ENCODE results near the gene ATXN2. TPM values are rescaled to one million over a fixed set of nuclear protein-coding genes. Genes with fewer than 3 reads are reported as not detected.
A peak's percentile ranks its signal among the peaks of the same experiment; 100 is the strongest.
"Not testable (repeated sequence)": the region's sequence is repeated elsewhere in the genome, so short reads cannot be mapped to it uniquely, and the experiment has no call there.

Gene ATXN2
- total RNA-seq, 1 experiment from 2014 or later: 108 TPM

GRCh38 chr12:111404362-111405148 is 194.6 kb downstream of the ATXN2 start:
- Histone ChIP-seq H3K36me3 (ENCODE audit: low read depth) (no peaks in the 10 kb centered on the region), H4K20me1 (ENCODE audit: insufficient read depth) (no peaks in the 10 kb centered on the region), H2AFZ (no peak overlapping the region), H3K79me2 (ENCODE audit: low read depth) (peaks cover 33% of the 10 kb centered on the region), H3K4me1 (replicated peaks; ENCODE audit: insufficient read depth) (peaks cover 41% of the 10 kb centered on the region), H3K27ac (0 out of 2 replicates have a peak overlapping the region, but pooled peaks have one; percentile 30), H3K9me3 (ENCODE audit: insufficient read depth, low read depth) (no peaks in the 10 kb centered on the region), H3K4me3 (no peak overlapping the region), H3F3A (ENCODE audit: insufficient read depth, low read depth) (peaks cover 43% of the 10 kb centered on the region), H3K4me2 (peak overlapping the region; percentile 53), H3K27me3 (ENCODE audit: insufficient read depth, low read depth) (no peaks in the 10 kb centered on the region), H3K9me2 (ENCODE audit: insufficient read depth) (no peaks in the 10 kb centered on the region)
- no peak for DNase-seq
- POLR2A ChIA-PET (ENCODE audit: unreplicated experiment): no interaction called here
- CTCF ChIA-PET: no interaction called here
- TF ChIP-seq EZH2 (IDR thresholded peaks at IDR 0.05; ENCODE audit: low read depth): no peak
- TF ChIP-seq, protein P1, sequence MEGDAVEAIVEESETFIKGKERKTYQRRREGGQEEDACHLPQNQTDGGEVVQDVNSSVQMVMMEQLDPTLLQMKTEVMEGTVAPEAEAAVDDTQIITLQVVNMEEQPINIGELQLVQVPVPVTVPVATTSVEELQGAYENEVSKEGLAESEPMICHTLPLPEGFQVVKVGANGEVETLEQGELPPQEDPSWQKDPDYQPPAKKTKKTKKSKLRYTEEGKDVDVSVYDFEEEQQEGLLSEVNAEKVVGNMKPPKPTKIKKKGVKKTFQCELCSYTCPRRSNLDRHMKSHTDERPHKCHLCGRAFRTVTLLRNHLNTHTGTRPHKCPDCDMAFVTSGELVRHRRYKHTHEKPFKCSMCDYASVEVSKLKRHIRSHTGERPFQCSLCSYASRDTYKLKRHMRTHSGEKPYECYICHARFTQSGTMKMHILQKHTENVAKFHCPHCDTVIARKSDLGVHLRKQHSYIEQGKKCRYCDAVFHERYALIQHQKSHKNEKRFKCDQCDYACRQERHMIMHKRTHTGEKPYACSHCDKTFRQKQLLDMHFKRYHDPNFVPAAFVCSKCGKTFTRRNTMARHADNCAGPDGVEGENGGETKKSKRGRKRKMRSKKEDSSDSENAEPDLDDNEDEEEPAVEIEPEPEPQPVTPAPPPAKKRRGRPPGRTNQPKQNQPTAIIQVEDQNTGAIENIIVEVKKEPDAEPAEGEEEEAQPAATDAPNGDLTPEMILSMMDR (conservative IDR thresholded peaks at IDR 0.05): no peak
- intact Hi-C loops (cut with micrococcal nuclease; ENCODE audit: unreplicated experiment): no loop called here
- BruUV-seq (replicated peaks): TSS peak; percentile 80

- H3K4me3 ChIP-seq; H3K36me3 ChIP-seq (ENCODE audit: low read depth); H2AFZ ChIP-seq; H3K9me2 ChIP-seq (ENCODE audit: insufficient read depth); H3K27me3 ChIP-seq (ENCODE audit: insufficient read depth, low read depth); H3K9me3 ChIP-seq (ENCODE audit: insufficient read depth, low read depth); DNase-seq; H4K20me1 ChIP-seq (ENCODE audit: insufficient read depth); BruUV-seq (replicated peaks); POLR2A ChIA-PET (ENCODE audit: unreplicated experiment); H3K4me2 ChIP-seq; H3K27ac ChIP-seq: not testable (repeated sequence)
- peaks cover 29% of the 10 kb centered on the region for H3K4me1 ChIP-seq (replicated peaks; ENCODE audit: insufficient read depth)
- H3F3A ChIP-seq (ENCODE audit: insufficient read depth, low read depth): peaks cover 51% of the 10 kb centered on the region
- peaks cover 13% of the 10 kb centered on the region for H3K79me2 ChIP-seq (ENCODE audit: low read depth)
- intact Hi-C loops (cut with micrococcal nuclease; ENCODE audit: unreplicated experiment): loop anchor here (2.0 kb wide), 1 partner anchor 48 kb away; no protein-coding TSS in a partner anchor
- CTCF ChIA-PET: interaction anchor here (0.5 kb wide), 1 partner anchor 162 kb away, joined by 3 read pairs; no protein-coding TSS in a partner anchor
Measured at GRCh38 chr12:111402490-111402824, 196.7 kb downstream of the ATXN2 start.

Other genes starting within 250 kb of the ATXN2 start
- gene PHETA1, start 230.2 kb downstream of the ATXN2 start, total RNA-seq (2021): 26.2 and 28.5 TPM in 2 replicates
- 4.8 and 6.5 TPM in 2 replicates for gene SH2B3, start 193.4 kb downstream of the ATXN2 start, total RNA-seq (2021)
- gene BRAP, start 86.6 kb upstream of the ATXN2 start, total RNA-seq (2021): 13.2 and 15.8 TPM in 2 replicates
- 29.1 and 30.3 TPM in 2 replicates for gene ACAD10, start 86.7 kb upstream of the ATXN2 start, total RNA-seq (2021)
- gene ALDH2, start 167.6 kb upstream of the ATXN2 start, total RNA-seq (2021): 38.9 and 42.1 TPM in 2 replicates
- gene MAPKAPK5, start 242.9 kb upstream of the ATXN2 start, total RNA-seq (2021): 45.0 and 64.7 TPM in 2 replicates